Measurements from ENCODE around the gene HS3ST4.

Gene HS3ST4

DNA sequence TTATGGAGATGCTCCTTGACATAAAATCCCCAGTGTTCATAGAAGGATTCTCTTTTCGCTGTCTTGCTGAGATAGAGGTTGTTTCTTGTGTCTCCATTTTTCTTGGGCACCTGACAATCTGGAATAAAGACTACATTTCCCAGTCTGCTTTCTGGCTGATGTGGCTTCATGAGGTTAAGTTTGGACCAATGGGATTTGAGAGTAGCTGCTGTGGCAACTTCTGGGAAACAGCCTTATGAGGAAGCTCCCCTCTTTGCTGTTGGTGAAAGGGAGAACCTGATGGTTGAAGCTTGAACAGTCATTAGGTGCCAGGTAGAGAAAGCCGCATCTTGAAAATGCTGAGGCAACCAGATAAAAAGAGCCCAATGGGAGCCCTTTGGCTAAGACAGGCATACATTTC is 24.4 kb downstream of the HS3ST4 start:
- no peak overlapping the region for H3K9ac ChIP-seq (ENCODE audit: low read depth, low read length)
- H3K27me3 ChIP-seq (ENCODE audit: insufficient read depth, low read length, poor library complexity): no peaks in the 10 kb centered on the region

DNA sequence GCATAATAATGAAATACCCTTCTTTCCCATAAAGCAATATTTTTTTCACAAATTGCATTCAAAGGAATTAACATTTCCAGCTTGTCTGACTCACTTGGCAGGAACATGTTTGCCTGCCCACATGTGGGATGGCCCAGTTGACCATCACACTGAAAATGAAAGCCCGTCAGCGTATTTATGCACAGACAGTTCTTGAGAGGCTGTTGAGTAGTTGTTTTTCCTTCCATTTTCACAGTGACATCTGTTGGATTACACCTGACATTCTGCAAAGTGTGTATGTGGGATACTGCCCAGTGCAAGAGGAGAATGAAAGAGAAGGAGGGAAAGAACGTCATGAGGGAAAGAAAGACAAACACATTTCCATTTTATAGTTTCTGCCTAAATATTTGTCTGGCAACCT is 29.7 kb downstream of the HS3ST4 start:
- no peak overlapping the region for H2AFZ ChIP-seq (ENCODE audit: low read depth, low read length)
- no peak overlapping the region for H3K4me3 ChIP-seq (ENCODE audit: low read depth in 1 of 2, low read length in 2 of 2)
- no peaks in the 10 kb centered on the region for H3K4me1 ChIP-seq (ENCODE audit: insufficient read depth, low read length)
- no peak for TF ChIP-seq EZH2 (IDR thresholded peaks at IDR 0.05; ENCODE audit: borderline replicate concordance, low read depth, low read length, severe bottlenecking)
- TF ChIP-seq, protein P1, sequence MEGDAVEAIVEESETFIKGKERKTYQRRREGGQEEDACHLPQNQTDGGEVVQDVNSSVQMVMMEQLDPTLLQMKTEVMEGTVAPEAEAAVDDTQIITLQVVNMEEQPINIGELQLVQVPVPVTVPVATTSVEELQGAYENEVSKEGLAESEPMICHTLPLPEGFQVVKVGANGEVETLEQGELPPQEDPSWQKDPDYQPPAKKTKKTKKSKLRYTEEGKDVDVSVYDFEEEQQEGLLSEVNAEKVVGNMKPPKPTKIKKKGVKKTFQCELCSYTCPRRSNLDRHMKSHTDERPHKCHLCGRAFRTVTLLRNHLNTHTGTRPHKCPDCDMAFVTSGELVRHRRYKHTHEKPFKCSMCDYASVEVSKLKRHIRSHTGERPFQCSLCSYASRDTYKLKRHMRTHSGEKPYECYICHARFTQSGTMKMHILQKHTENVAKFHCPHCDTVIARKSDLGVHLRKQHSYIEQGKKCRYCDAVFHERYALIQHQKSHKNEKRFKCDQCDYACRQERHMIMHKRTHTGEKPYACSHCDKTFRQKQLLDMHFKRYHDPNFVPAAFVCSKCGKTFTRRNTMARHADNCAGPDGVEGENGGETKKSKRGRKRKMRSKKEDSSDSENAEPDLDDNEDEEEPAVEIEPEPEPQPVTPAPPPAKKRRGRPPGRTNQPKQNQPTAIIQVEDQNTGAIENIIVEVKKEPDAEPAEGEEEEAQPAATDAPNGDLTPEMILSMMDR (IDR thresholded peaks at IDR 0.05; ENCODE audit: borderline replicate concordance, extremely low read depth, low read length, poor library complexity, severe bottlenecking): no peak
- no peak overlapping the region for H3K27ac ChIP-seq (ENCODE audit: low read length)
- no peak overlapping the region for H3K9ac ChIP-seq (ENCODE audit: low read depth, low read length)
- no peak for DNase-seq
- H3K9me3 ChIP-seq (ENCODE audit: insufficient read depth, low read length, severe bottlenecking): no peaks in the 10 kb centered on the region
- no peak for ATAC-seq (ENCODE audit: insufficient read depth, low read depth)
- H3K36me3 ChIP-seq (ENCODE audit: insufficient read depth, low read length): no peaks in the 10 kb centered on the region
- H3K27me3 ChIP-seq (ENCODE audit: insufficient read depth, low read length, poor library complexity): no peaks in the 10 kb centered on the region
- no peaks in the 10 kb centered on the region for H4K20me1 ChIP-seq (ENCODE audit: insufficient read depth, low read length)
- H3K79me2 ChIP-seq (ENCODE audit: insufficient read depth, low read length): no peaks in the 10 kb centered on the region
- no peak overlapping the region for H3K4me2 ChIP-seq (ENCODE audit: insufficient read depth, low read length)

More for the DNA sequence above, 24.4 kb downstream of the HS3ST4 start:
- Histone ChIP-seq H3K9me3 (ENCODE audit: insufficient read depth, low read length, severe bottlenecking) (no peaks in the 10 kb centered on the region), H3K79me2 (ENCODE audit: insufficient read depth, low read length) (no peaks in the 10 kb centered on the region), H3K4me1 (ENCODE audit: insufficient read depth, low read length) (no peaks in the 10 kb centered on the region), H4K20me1 (ENCODE audit: insufficient read depth, low read length) (no peaks in the 10 kb centered on the region), H3K27ac (ENCODE audit: low read length) (no peak overlapping the region), H2AFZ (ENCODE audit: low read depth, low read length) (no peak overlapping the region), H3K4me2 (ENCODE audit: insufficient read depth, low read length) (no peak overlapping the region), H3K4me3 (ENCODE audit: low read depth in 1 of 2, low read length in 2 of 2) (no peak overlapping the region), H3K36me3 (ENCODE audit: insufficient read depth, low read length) (no peaks in the 10 kb centered on the region)
- TF ChIP-seq, protein P1 (IDR thresholded peaks at IDR 0.05; ENCODE audit: borderline replicate concordance, extremely low read depth, low read length, poor library complexity, severe bottlenecking): no peak
- no peak for TF ChIP-seq EZH2 (IDR thresholded peaks at IDR 0.05; ENCODE audit: borderline replicate concordance, low read depth, low read length, severe bottlenecking)
- ATAC-seq (ENCODE audit: insufficient read depth, low read depth) (no peak), DNase-seq (no peak)

DNA sequence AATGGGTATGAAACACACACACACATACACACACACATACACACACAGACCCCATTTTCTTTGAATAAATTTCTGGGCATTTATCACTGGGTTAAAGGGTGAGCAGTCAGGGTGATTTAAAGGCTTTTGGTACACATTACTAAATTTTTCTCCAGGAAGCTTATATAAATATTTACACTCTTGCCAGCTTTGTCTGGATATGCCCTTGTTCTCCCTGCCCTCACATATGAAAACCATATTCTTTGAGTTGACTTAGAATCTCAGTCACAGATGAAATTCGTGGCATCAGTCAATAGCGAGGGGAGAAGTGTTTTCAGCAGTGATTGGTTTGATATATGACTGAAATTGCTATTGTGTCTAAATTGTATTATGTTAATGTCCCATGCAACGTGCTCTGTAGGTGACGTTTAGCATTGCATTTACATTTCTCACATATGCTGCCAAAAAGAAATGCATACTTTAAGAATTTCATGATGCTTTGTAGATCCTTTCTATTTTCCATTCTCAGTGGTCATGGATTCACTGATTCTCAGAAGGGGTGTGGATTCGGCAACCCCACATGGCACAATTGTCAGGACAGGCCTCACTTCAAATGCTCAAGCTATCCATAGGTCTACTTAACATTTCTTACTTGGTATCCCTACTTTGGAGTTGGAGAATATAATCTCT is 34.8 kb downstream of the HS3ST4 start:
- H3K36me3 ChIP-seq (ENCODE audit: insufficient read depth, low read length): no peaks in the 10 kb centered on the region
- H2AFZ ChIP-seq (ENCODE audit: low read depth, low read length): no peak overlapping the region
- no peaks in the 10 kb centered on the region for H3K27me3 ChIP-seq (ENCODE audit: insufficient read depth, low read length, poor library complexity)
- H3K9me3 ChIP-seq (ENCODE audit: insufficient read depth, low read length, severe bottlenecking): no peaks in the 10 kb centered on the region
- no peak overlapping the region for H3K9ac ChIP-seq (ENCODE audit: low read depth, low read length)
- H3K4me3 ChIP-seq (ENCODE audit: low read depth in 1 of 2, low read length in 2 of 2): no peak overlapping the region
- TF ChIP-seq, protein P1 (IDR thresholded peaks at IDR 0.05; ENCODE audit: borderline replicate concordance, extremely low read depth, low read length, poor library complexity, severe bottlenecking): no peak
- no peak for TF ChIP-seq EZH2 (IDR thresholded peaks at IDR 0.05; ENCODE audit: borderline replicate concordance, low read depth, low read length, severe bottlenecking)
- DNase-seq (no peak), ATAC-seq (ENCODE audit: insufficient read depth, low read depth) (no peak)
- H3K4me1 ChIP-seq (ENCODE audit: insufficient read depth, low read length): no peaks in the 10 kb centered on the region
- no peaks in the 10 kb centered on the region for H3K79me2 ChIP-seq (ENCODE audit: insufficient read depth, low read length)
- H3K4me2 ChIP-seq (ENCODE audit: insufficient read depth, low read length): no peak overlapping the region
- H3K27ac ChIP-seq (ENCODE audit: low read length): no peak overlapping the region
- H4K20me1 ChIP-seq (ENCODE audit: insufficient read depth, low read length): no peaks in the 10 kb centered on the region
